Fibroblast of mammary gland (primary cell): Measurements from ENCODE around the gene ZDHHC13.

Experiments used
- DNase-seq: peaks from one replicate; pipeline ENCODE4 v3.0.0-alpha.2; 2010; ENCODE audit warnings: low read depth
- H3K4me3 ChIP-seq: 2 replicates; pipeline ENCODE4 v1.5.1; 2011; ENCODE audit warnings: low read depth, mild to moderate bottlenecking, low read length, moderate library complexity; ENCODE audit not compliant: control insufficient read depth
- TF ChIP-seq, protein P1 (sequence below): conservative IDR thresholded peaks from 2 replicates; pipeline ENCODE4 v1.5.1; 2011; ENCODE audit warnings: low read depth, low read length, inconsistent platforms; ENCODE audit not compliant: control insufficient read depth, insufficient read depth

The ZDHHC13 gene

DNA sequence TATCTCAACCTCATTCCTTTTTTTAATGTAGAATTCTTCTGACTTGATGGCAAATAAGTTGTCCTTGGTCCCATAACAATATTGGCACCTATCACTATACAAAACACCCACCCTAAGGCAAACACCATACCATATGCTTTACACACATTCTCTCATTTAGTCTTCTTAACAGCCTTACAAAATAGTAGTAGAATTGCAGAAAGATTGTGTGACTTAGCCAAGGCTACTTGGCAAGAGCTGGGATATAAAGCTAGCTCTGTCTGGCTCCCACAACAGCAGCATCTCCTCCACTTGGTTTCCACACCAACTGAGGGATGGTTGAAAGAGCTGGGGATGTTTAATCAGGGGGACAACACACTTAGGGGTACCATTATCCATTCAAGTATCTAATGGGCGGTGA lies 9.8 kb upstream of the ZDHHC13 start:
- DNase-seq = no peak
- TF ChIP-seq, protein P1, sequence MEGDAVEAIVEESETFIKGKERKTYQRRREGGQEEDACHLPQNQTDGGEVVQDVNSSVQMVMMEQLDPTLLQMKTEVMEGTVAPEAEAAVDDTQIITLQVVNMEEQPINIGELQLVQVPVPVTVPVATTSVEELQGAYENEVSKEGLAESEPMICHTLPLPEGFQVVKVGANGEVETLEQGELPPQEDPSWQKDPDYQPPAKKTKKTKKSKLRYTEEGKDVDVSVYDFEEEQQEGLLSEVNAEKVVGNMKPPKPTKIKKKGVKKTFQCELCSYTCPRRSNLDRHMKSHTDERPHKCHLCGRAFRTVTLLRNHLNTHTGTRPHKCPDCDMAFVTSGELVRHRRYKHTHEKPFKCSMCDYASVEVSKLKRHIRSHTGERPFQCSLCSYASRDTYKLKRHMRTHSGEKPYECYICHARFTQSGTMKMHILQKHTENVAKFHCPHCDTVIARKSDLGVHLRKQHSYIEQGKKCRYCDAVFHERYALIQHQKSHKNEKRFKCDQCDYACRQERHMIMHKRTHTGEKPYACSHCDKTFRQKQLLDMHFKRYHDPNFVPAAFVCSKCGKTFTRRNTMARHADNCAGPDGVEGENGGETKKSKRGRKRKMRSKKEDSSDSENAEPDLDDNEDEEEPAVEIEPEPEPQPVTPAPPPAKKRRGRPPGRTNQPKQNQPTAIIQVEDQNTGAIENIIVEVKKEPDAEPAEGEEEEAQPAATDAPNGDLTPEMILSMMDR = no peak
- H3K4me3 ChIP-seq = no peak overlapping the region

DNA sequence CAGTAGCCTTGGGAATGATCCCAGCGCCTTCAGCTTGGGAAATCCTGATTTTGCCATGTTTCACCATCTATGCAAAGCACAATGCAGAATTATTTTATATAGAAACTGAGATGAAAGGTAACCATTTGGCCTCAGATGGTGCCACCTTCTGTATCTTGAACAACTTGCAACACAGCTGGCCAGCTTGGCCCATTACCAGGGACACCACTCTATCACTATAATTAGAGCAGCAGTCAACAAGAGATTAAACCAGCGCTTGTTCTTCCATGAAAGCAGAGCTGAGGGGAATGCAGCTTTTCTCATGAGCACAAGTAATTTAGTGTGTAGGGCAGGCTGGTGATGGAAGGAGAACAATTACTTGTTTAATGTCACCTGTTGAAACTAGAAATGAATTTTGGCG lies 6.7 kb upstream of the ZDHHC13 start:
- H3K4me3 ChIP-seq = no peak overlapping the region
- no peak for DNase-seq
- TF ChIP-seq, protein P1 = no peak

DNA sequence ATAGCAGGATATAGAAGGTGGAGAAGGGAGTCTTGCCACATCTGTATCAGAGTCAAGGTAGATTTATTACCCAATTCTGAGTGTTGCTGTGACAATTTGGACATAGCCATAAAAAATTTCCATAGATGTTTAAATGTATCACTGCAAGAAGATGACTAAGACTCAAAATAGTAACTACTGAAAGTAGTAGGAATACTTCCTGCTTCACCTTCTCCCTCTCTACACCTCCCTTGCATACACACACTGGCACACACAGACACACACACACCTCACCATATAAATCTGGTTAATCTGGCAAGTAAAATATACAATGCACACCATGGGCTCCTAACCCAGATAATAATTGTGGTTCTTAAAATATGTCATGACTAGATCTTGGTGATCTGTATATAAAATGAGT lies 5.2 kb upstream of the ZDHHC13 start:
- TF ChIP-seq, protein P1 = no peak
- no peak for DNase-seq
- H3K4me3 ChIP-seq = no peak overlapping the region

DNA sequence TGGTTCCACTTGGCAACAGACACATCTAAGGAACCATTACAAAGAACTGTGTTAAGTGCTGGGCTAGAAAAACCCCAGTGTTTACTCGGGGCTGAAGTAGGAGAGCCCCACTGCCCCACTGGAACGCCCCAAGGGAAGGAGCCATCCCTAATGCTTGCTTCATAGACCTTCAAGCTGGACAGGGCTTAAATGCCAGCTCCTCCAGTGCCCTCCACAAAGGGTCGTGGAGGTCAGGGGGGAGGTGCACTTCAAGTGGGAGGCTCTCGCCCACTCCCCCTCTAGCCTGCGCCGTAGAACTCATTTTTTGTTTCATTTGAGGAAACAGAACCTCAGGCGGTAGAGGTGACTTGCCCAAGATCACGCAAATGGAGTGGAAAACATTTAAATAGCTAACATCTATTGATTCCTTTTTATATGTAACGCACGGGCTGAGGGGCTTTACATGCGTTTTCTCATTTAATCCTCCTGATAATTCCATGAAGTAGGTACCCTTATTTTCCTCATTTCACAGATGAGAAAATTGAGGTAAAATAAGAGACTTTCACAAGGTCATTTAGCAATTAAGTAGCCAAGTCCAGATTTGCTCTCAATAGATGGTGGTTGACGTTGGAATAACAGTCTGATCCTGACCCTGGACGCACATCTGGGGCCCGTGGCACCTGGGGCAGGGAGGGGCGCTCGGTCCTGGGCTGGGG lies 545 bp upstream of the ZDHHC13 start:
- TF ChIP-seq, protein P1 = no peak
- peak overlapping the region; percentile 78 for H3K4me3 ChIP-seq
- DNase-seq = no peak

DNA sequence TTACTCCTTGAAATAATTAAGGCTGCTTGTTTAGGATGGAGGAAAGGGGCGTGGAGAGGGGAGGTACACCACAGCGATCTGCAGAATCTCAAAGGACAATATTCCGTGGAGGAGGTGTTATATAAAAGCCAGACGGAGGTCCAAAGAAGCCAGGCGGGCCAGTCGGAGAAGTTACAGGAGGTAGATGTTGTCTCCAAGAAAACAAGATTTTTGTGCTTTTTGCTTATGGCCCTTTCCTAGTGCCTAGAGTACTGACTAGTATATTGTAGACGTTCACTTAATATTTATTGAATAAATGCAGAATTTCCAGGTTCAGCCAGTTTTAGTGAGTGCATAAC lies 761 bp downstream of the ZDHHC13 start:
- DNase-seq = peak; percentile 17
- H3K4me3 ChIP-seq = peak overlapping the region; percentile 78
- TF ChIP-seq, protein P1 = no peak

DNA sequence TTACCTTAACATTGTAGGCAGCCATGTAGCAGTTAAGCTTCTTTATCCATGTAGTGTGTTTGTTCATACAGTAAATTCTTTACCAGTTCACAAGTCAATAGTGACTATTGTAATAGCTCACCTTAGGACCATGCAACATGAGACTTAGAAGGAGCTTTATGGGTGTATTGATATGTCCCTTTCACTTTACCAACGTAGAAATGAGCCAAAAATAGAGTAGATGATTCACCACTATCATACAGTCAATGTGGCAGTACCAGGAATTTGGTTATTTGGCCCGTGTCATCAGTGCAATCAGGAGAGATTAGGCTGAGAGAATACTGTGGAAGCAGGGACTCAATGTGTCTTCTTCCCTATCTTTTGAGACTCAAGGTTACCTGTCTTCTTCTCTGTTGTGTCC lies 4.7 kb downstream of the ZDHHC13 start:
- TF ChIP-seq, protein P1 = no peak
- H3K4me3 ChIP-seq = no peak overlapping the region
- DNase-seq = no peak
